GM23338 (cell line): ENCODE measurements around the gene STAMBP. TPM values are rescaled to one million over a fixed set of nuclear protein-coding genes. Genes with fewer than 3 reads are reported as not detected.
A peak's percentile ranks its signal among the peaks of the same experiment; 100 is the strongest.

Experiments
- ATAC-seq: fragments of 200-7000 bp; cut with Tn5 transposase; 3 replicates; pipeline ENCODE4 v1.9.1; 2020
- DNase-seq: peaks from one replicate; pipeline ENCODE4 v3.0.0-alpha.2; 2015; ENCODE audit warnings: low spot score
- H2AFZ ChIP-seq: fragments of 200-600 bp; sonication (generic); 2 replicates; pipeline ENCODE4 v1.8.0; 2016; ENCODE audit warnings: antibody characterized with exemption, mild to moderate bottlenecking, moderate library complexity
- H3F3A ChIP-seq: fragments of 200-600 bp; sonication (generic); replicated peaks from 2 replicates; pipeline ENCODE4 v1.8.0; 2017; ENCODE audit warnings: antibody characterized with exemption, mixed run types, low read depth
- H3K27ac ChIP-seq: fragments of 200-600 bp; sonication (generic); 2 replicates; pipeline ENCODE4 v1.6.1; 2016; ENCODE audit warnings: low read depth
- H3K27me3 ChIP-seq: fragments of 200-600 bp; sonication (generic); 2 replicates; pipeline ENCODE4 v1.8.0; 2016; ENCODE audit warnings: mild to moderate bottlenecking, mixed run types, moderate library complexity; ENCODE audit not compliant: insufficient read depth
- H3K36me3 ChIP-seq: fragments of 200-600 bp; sonication (generic); 2 replicates; pipeline ENCODE4 v1.8.0; 2016; ENCODE audit warnings: mild to moderate bottlenecking; ENCODE audit not compliant: insufficient read depth
- H3K4me1 ChIP-seq: fragments of 200-600 bp; sonication (generic); 2 replicates; pipeline ENCODE4 v1.8.0; 2016; ENCODE audit warnings: mild to moderate bottlenecking, moderate library complexity; ENCODE audit not compliant: insufficient read depth
- H3K4me2 ChIP-seq: fragments of 200-600 bp; sonication (generic); 2 replicates; pipeline ENCODE4 v1.7.1; 2017; ENCODE audit warnings: mixed run types
- H3K4me3 ChIP-seq: fragments of 200-600 bp; sonication (generic); 2 replicates; pipeline ENCODE4 v1.6.1; 2016; ENCODE audit warnings: mixed run types
- H3K79me2 ChIP-seq: fragments of 200-600 bp; sonication (generic); replicated peaks from 2 replicates; pipeline ENCODE4 v1.8.0; 2017; ENCODE audit warnings: mild to moderate bottlenecking; ENCODE audit not compliant: insufficient read depth
- H3K9me2 ChIP-seq: fragments of 200-600 bp; sonication (generic); 2 replicates; pipeline ENCODE4 v1.8.0; 2017; ENCODE audit not compliant: insufficient read depth
- H4K20me1 ChIP-seq: fragments of 200-600 bp; sonication (generic); replicated peaks from 2 replicates; pipeline ENCODE4 v1.8.0; 2017; ENCODE audit warnings: mild to moderate bottlenecking; ENCODE audit not compliant: insufficient read depth
- H3K27ac Mint-ChIP-seq: 2 replicates; pipeline ENCODE4 v1.8.0; 2020; ENCODE audit warnings: inconsistent platforms, mild to moderate bottlenecking, moderate library complexity, mixed read lengths
- H3K27me3 Mint-ChIP-seq: 3 replicates; pipeline ENCODE4 v1.8.0; 2022; ENCODE audit warnings: low read depth, mild to moderate bottlenecking, moderate library complexity, mixed read lengths, inconsistent platforms; ENCODE audit not compliant: insufficient read depth, poor library complexity
- H3K36me3 Mint-ChIP-seq: 3 replicates; pipeline ENCODE4 v1.8.0; 2021; ENCODE audit warnings: low read depth, mild to moderate bottlenecking, inconsistent platforms, moderate library complexity, mixed read lengths
- H3K4me1 Mint-ChIP-seq: 3 replicates; pipeline ENCODE4 v1.8.0; 2020; ENCODE audit warnings: mild to moderate bottlenecking, inconsistent platforms, mixed read lengths
- H3K4me3 Mint-ChIP-seq: 3 replicates; pipeline ENCODE4 v1.8.0; 2021; ENCODE audit warnings: moderate library complexity, mild to moderate bottlenecking, inconsistent platforms, mixed read lengths
- H3K9me3 Mint-ChIP-seq: 3 replicates; pipeline ENCODE4 v1.8.0; 2020; ENCODE audit warnings: moderate library complexity, mild to moderate bottlenecking, inconsistent platforms, mixed read lengths
- EZH2phosphoT487 ChIP-seq: fragments of 200-600 bp; sonication (generic); IDR thresholded peaks from one replicate; pipeline ENCODE4 v1.8.1; 2018; ENCODE audit warnings: antibody characterized with exemption; ENCODE audit not compliant: unreplicated experiment
- JUNB ChIP-seq: IDR thresholded peaks from one replicate; pipeline ENCODE4 v1.6.1; 2016; ENCODE audit warnings: antibody characterized with exemption; ENCODE audit not compliant: unreplicated experiment
- POLR2AphosphoS5 ChIP-seq: IDR thresholded peaks from 2 replicates; pipeline ENCODE4 v1.6.1; 2016; ENCODE audit warnings: antibody characterized with exemption, low read depth
- ZNF114 ChIP-seq: fragments of 250-450 bp; sonication (Bioruptor Pico); IDR thresholded peaks from 2 replicates; pipeline ENCODE4 v1.5.0; 2020; ENCODE audit warnings: mild to moderate bottlenecking, moderate library complexity
- ZNF331 ChIP-seq: fragments of 250-450 bp; sonication (Bioruptor Pico); IDR thresholded peaks from 2 replicates; pipeline ENCODE4 v1.5.0; 2020; ENCODE audit warnings: low read depth, mild to moderate bottlenecking, moderate library complexity
- ZNF462 ChIP-seq: fragments of 250-450 bp; sonication (Bioruptor Pico); IDR thresholded peaks from 2 replicates; pipeline ENCODE4 v1.5.0; 2020; ENCODE audit warnings: mild to moderate bottlenecking, moderate library complexity
- polyA plus RNA-seq: library from polyadenylated mRNA; unstranded; fragments of >200 nt; fragmentation: Nextera tagmentation; extraction: Ambion mirVana; gene quantifications from 2 replicates; pipeline ENCODE4 v1.2.1, GENCODE V29; 2016
- total RNA-seq: library from RNA; depleted of rRNA; stranded (reverse); fragments of >200 nt; shearing (Covaris generic); gene quantifications from 2 replicates; pipeline ENCODE4 v1.2.3, GENCODE V29; 2014
- TF ChIP-seq, protein P1 (sequence below): IDR thresholded peaks from 2 replicates; pipeline ENCODE4 v1.6.1; 2016; ENCODE audit warnings: antibody characterized with exemption

The STAMBP gene
- total and polyA plus RNA-seq, 2 experiments from 2014 or later: 33.9 to 106 TPM

GRCh38 chr2:73812635-73813034, 16.1 kb upstream of the STAMBP start (continued):
- TF ChIP-seq ZNF462 (CRISPR knock-in tag): no peak

GRCh38 chr2:73818296-73818695, 10.5 kb upstream of the STAMBP start:
- ATAC-seq (no peak), DNase-seq (no peak)
- Histone ChIP-seq H3K27ac (no peak overlapping the region), H3K79me2 (no peaks in the 10 kb centered on the region), H3K36me3 (no peaks in the 10 kb centered on the region), H3K9me2 (no peaks in the 10 kb centered on the region), H3K4me1 (peaks cover 6% of the 10 kb centered on the region; the same call in 1 of the 2 replicates), H3K27me3 (peaks cover 11% of the 10 kb centered on the region; the same call in 1 of the 2 replicates), H4K20me1 (no peaks in the 10 kb centered on the region), H2AFZ (peak overlapping the region; percentile 85), H3F3A (no peaks in the 10 kb centered on the region), H3K4me2 (no peak overlapping the region), H3K4me3 (no peak overlapping the region)
- no peaks in the 10 kb centered on the region for H3K9me3 Mint-ChIP-seq
- H3K36me3 Mint-ChIP-seq: no peaks in the 10 kb centered on the region
- no peak overlapping the region for H3K27ac Mint-ChIP-seq
- H3K4me1 Mint-ChIP-seq: peaks cover 3% of the 10 kb centered on the region
- H3K4me3 Mint-ChIP-seq: no peak overlapping the region
- H3K27me3 Mint-ChIP-seq: peaks cover 7% of the 10 kb centered on the region
- TF ChIP-seq ZNF114 (CRISPR knock-in tag) (no peak), ZNF462 (CRISPR knock-in tag) (no peak), ZNF331 (no peak), EZH2phosphoT487 (no peak), POLR2AphosphoS5 (no peak), JUNB (no peak)
- TF ChIP-seq, protein P1, sequence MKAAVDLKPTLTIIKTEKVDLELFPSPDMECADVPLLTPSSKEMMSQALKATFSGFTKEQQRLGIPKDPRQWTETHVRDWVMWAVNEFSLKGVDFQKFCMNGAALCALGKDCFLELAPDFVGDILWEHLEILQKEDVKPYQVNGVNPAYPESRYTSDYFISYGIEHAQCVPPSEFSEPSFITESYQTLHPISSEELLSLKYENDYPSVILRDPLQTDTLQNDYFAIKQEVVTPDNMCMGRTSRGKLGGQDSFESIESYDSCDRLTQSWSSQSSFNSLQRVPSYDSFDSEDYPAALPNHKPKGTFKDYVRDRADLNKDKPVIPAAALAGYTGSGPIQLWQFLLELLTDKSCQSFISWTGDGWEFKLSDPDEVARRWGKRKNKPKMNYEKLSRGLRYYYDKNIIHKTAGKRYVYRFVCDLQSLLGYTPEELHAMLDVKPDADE: no peak
